GM18907 (cell line): ENCODE data around the gene AMPD3.

Experiments used
- ATAC-seq: cut with Tn5 transposase; IDR thresholded peaks from one replicate; pipeline ENCODE4 v1.9.1; 2021; ENCODE audit warnings: mild to moderate bottlenecking, moderate library complexity; ENCODE audit not compliant: unreplicated experiment

Gene AMPD3

GRCh38 chr11:10528121-10528520 is 73.1 kb downstream of the AMPD3 start:
- no peak for ATAC-seq

GRCh38 chr11:10529279-10529678 is 74.2 kb downstream of the AMPD3 start:
- no peak for ATAC-seq

- ATAC-seq: no peak
Measured at GRCh38 chr11:10532526-10532925, 77.5 kb downstream of the AMPD3 start.

- ATAC-seq: no peak
Measured at GRCh38 chr11:10533323-10533722, 78.3 kb downstream of the AMPD3 start.

- ATAC-seq: no peak
Measured at GRCh38 chr11:10534316-10534715, 79.3 kb downstream of the AMPD3 start.

- no peak for ATAC-seq
Measured at GRCh38 chr11:10537600-10537999, 82.5 kb downstream of the AMPD3 start.

- ATAC-seq: no peak
Measured at GRCh38 chr11:10538924-10539323, 83.9 kb downstream of the AMPD3 start.

- no peak for ATAC-seq
Measured at GRCh38 chr11:10539339-10539738, 84.3 kb downstream of the AMPD3 start.

- ATAC-seq: peak; percentile 30
Measured at GRCh38 chr11:10540546-10540914, 85.5 kb downstream of the AMPD3 start.

GRCh38 chr11:10540915-10541560 is 86.0 kb downstream of the AMPD3 start, which contains the start of gene RNF141:
RNF141 (minus strand) TSS chr11:10541187; CDS start chr11:10534158, 7,029 bp downstream.
- peak; percentile 99 for ATAC-seq

- ATAC-seq: no peak
Measured at GRCh38 chr11:10541561-10541930, 86.5 kb downstream of the AMPD3 start.

GRCh38 chr11:10542776-10543175 is 87.7 kb downstream of the AMPD3 start:
- no peak for ATAC-seq

- no peak for ATAC-seq
Measured at GRCh38 chr11:10543782-10544181, 88.7 kb downstream of the AMPD3 start.

- ATAC-seq: no peak
Measured at GRCh38 chr11:10544491-10545465, 89.7 kb downstream of the AMPD3 start.

- no peak for ATAC-seq
Measured at GRCh38 chr11:10550503-10551289, 95.6 kb downstream of the AMPD3 start.

- ATAC-seq: no peak
Measured at GRCh38 chr11:10551290-10551592, 96.2 kb downstream of the AMPD3 start.

GRCh38 chr11:10551845-10552352 is 96.8 kb downstream of the AMPD3 start:
- ATAC-seq: no peak

GRCh38 chr11:10556590-10556989 is 101.5 kb downstream of the AMPD3 start:
- ATAC-seq: no peak
